Natural killer cell (primary cell): Measurements from ENCODE around the gene MAGEB16. TPM values are rescaled to one million over a fixed set of nuclear protein-coding genes. Genes with fewer than 3 reads are reported as not detected.

Source experiments
- ATAC-seq, 3 donors: fragments of 150-1000 bp in 2 of 3; fragments of 200-7000 bp in 1 of 3; cut with Tn5 transposase; 1 replicate in 1 of 3; 2 replicates in 2 of 3; pipeline ENCODE4 v1.10.0; 2021; ENCODE audit warnings: mild to moderate bottlenecking in 2 of 3, moderate library complexity in 2 of 3
- DNase-seq, 2 donors: peaks; one replicate each; pipeline versions ENCODE4 v3.0.0 to v3.0.0-alpha.2; 2013 to 2021; ENCODE audit warnings: mixed read lengths in 1 of 2
- H3K27ac ChIP-seq: one replicate; pipeline ENCODE4 v1.5.1; 2013; ENCODE audit warnings: mild to moderate bottlenecking, low read length
- H3K27me3 ChIP-seq: one replicate; pipeline ENCODE4 v1.6.1; 2013; ENCODE audit warnings: low read length; ENCODE audit not compliant: control insufficient read depth, insufficient read depth
- H3K36me3 ChIP-seq: one replicate; pipeline ENCODE4 v1.6.1; 2013; ENCODE audit warnings: low read length; ENCODE audit not compliant: control insufficient read depth, insufficient read depth
- H3K4me1 ChIP-seq: one replicate; pipeline ENCODE4 v1.6.1; 2013; ENCODE audit warnings: low read length; ENCODE audit not compliant: control insufficient read depth, insufficient read depth
- H3K4me3 ChIP-seq: one replicate; pipeline ENCODE4 v1.5.1; 2013; ENCODE audit warnings: low read length
- H3K9me3 ChIP-seq: one replicate; pipeline ENCODE4 v1.6.1; 2013; ENCODE audit warnings: low read length; ENCODE audit not compliant: control insufficient read depth, insufficient read depth
- H3K27ac Mint-ChIP-seq, 2 donors: one replicate each; pipeline ENCODE4 v1.8.0; 2022; ENCODE audit warnings: mild to moderate bottlenecking in 2 of 2, mixed read lengths in 2 of 2, moderate library complexity in 1 of 2
- H3K27me3 Mint-ChIP-seq, 2 donors: one replicate each; pipeline ENCODE4 v1.8.0; 2022; ENCODE audit warnings: low read depth in 2 of 2, mixed read lengths in 2 of 2
- H3K36me3 Mint-ChIP-seq: one replicate; pipeline ENCODE4 v1.8.0; 2022; ENCODE audit warnings: mixed read lengths
- H3K4me1 Mint-ChIP-seq, 2 donors: one replicate each; pipeline ENCODE4 v1.8.0; 2022; ENCODE audit warnings: mixed read lengths in 2 of 2
- H3K4me3 Mint-ChIP-seq: one replicate; pipeline ENCODE4 v1.8.0; 2022; ENCODE audit warnings: mild to moderate bottlenecking, moderate library complexity, mixed read lengths
- H3K9me3 Mint-ChIP-seq, 2 donors: one replicate each; pipeline ENCODE4 v1.8.0; 2022; ENCODE audit warnings: mixed read lengths in 2 of 2
- WGBS: methylation state at CpG from one replicate; pipeline ENCODE4 v1.1.7; 2013; ENCODE audit warnings: missing lambda C conversion rate; ENCODE audit not compliant: insufficient coverage; 5-methylcytosine and 5-hydroxymethylcytosine counted together
- intact Hi-C: fragments of 100-400 bp; cut with micrococcal nuclease; formaldehyde crosslinking; loops from one replicate; pipeline ENCODE4 v1.14.2; 2022
- total RNA-seq, 4 donors: library from RNA; stranded (reverse); fragments of 120-200 nt in 1 of 4; gene quantifications; one replicate each; pipeline versions ENCODE4 v1.2.3 to v1.2.4, GENCODE V29; 2013 to 2022
- TF ChIP-seq, protein P1 (sequence below): fragments of 200-600 bp; IDR thresholded peaks from one replicate; pipeline ENCODE4 v1.8.0; 2022; ENCODE audit warnings: antibody characterized with exemption

MAGEB16 gene
- total RNA-seq, result not detected
- not detected for total RNA-seq (2013)

DNA sequence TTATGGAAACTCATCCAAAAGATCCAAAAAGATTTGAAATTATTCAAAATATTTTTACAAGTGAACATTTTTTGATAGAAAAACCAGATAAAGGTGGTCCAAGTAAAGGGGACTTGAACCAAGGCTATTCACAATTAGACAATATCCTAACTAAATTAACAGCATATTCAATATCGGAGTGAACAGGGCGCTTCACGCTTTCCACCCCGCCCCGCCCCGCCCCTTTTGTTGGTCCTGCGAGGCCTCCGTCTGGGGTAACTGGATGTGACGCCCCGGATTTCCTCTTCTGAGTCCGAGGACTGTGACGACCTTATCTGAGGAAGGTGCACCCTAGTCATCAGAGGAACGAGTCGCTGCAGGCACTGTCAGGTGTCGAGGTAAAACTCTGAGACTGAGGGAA is at the start of gene MAGEB16:
Gene MAGEB16 (plus strand): TSS at position 301 of the 400 bp plus-strand sequence. CDS start 3,855 bp downstream, outside the sequence.
- intact Hi-C loops, result no loop called here
- Histone ChIP-seq H3K4me1 (no peaks in the 10 kb centered on the region), H3K27me3 (no peaks in the 10 kb centered on the region), H3K9me3 (peaks cover 6% of the 10 kb centered on the region), H3K36me3 (no peaks in the 10 kb centered on the region), H3K4me3 (no peak within 1 kb of the TSS), H3K27ac (no peak within 1 kb of the TSS)
- Mint-ChIP-seq H3K27me3 (no peaks in the 10 kb centered on the region), H3K36me3 (no peaks in the 10 kb centered on the region), H3K27ac (no peak within 1 kb of the TSS), H3K9me3 (peaks cover 0 to 3% of the 10 kb centered on the region in 2 donors), H3K4me1 (no peaks in the 10 kb centered on the region), H3K4me3 (no peak within 1 kb of the TSS)
- DNase-seq (no peak), ATAC-seq (no peak)
- 96% methylated on average over 15 of the region's 15 CpGs for WGBS
- TF ChIP-seq, protein P1, sequence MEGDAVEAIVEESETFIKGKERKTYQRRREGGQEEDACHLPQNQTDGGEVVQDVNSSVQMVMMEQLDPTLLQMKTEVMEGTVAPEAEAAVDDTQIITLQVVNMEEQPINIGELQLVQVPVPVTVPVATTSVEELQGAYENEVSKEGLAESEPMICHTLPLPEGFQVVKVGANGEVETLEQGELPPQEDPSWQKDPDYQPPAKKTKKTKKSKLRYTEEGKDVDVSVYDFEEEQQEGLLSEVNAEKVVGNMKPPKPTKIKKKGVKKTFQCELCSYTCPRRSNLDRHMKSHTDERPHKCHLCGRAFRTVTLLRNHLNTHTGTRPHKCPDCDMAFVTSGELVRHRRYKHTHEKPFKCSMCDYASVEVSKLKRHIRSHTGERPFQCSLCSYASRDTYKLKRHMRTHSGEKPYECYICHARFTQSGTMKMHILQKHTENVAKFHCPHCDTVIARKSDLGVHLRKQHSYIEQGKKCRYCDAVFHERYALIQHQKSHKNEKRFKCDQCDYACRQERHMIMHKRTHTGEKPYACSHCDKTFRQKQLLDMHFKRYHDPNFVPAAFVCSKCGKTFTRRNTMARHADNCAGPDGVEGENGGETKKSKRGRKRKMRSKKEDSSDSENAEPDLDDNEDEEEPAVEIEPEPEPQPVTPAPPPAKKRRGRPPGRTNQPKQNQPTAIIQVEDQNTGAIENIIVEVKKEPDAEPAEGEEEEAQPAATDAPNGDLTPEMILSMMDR, result no peak

GRCh38 chrX:35773958-35774564 is 24.1 kb upstream of the MAGEB16 start:
- no CpG with 5 or more reads among the region's 1 CpG for WGBS
- Histone ChIP-seq H3K4me1 (no peaks in the 10 kb centered on the region), H3K27me3 (no peaks in the 10 kb centered on the region), H3K4me3 (no peak overlapping the region), H3K9me3 (no peaks in the 10 kb centered on the region), H3K36me3 (no peaks in the 10 kb centered on the region), H3K27ac (no peak overlapping the region)
- DNase-seq (no peak), ATAC-seq (no peak)
- H3K36me3 Mint-ChIP-seq, result no peaks in the 10 kb centered on the region
- TF ChIP-seq, protein P1, result no peak
- no peaks in the 10 kb centered on the region for H3K4me1 Mint-ChIP-seq
- H3K9me3 Mint-ChIP-seq, result peaks cover 0 to 2% of the 10 kb centered on the region in 2 donors
- no peak overlapping the region for H3K27ac Mint-ChIP-seq
- no peaks in the 10 kb centered on the region for H3K27me3 Mint-ChIP-seq
- intact Hi-C loops, result no loop called here
- H3K4me3 Mint-ChIP-seq, result no peak overlapping the region

DNA sequence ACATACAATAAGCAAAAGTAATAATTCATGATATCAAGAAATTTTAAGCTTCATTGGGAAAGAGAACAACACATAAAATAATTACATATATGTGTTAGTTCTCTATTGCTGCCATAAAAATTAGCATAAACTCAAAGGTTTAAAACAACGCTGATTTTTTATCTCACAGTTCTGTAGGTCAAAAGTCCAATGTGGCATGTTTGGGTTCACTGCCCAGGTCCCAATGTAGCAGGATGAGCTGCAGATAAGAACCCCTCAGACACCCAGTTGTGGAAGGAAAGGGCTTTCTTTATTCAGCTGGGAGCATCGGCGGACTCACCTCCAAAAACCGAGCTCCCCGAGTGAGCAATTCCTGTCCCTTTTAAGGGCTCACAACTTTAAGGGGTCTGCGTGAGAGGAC is 13.1 kb upstream of the MAGEB16 start:
- no peak overlapping the region for H3K27ac ChIP-seq
- no peaks in the 10 kb centered on the region for H3K4me1 ChIP-seq
- 93% methylated on average over 6 of the region's 6 CpGs for WGBS
- H3K27me3 ChIP-seq, result no peaks in the 10 kb centered on the region
- Mint-ChIP-seq H3K27ac (no peak overlapping the region), H3K4me3 (no peak overlapping the region), H3K9me3 (peaks cover 0 to 3% of the 10 kb centered on the region in 2 donors), H3K27me3 (no peaks in the 10 kb centered on the region), H3K4me1 (no peaks in the 10 kb centered on the region), H3K36me3 (no peaks in the 10 kb centered on the region)
- TF ChIP-seq, protein P1, result no peak
- no peaks in the 10 kb centered on the region for H3K36me3 ChIP-seq
- no peak overlapping the region for H3K4me3 ChIP-seq
- ATAC-seq (no peak), DNase-seq (no peak)
- intact Hi-C loops, result no loop called here
- H3K9me3 ChIP-seq, result no peaks in the 10 kb centered on the region

GRCh38 chrX:35786271-35786670 is 11.9 kb upstream of the MAGEB16 start:
- intact Hi-C loops, result no loop called here
- DNase-seq, result no peak
- no peaks in the 10 kb centered on the region for H3K9me3 ChIP-seq
- H3K27ac ChIP-seq, result no peak overlapping the region
- no peaks in the 10 kb centered on the region for H3K4me1 ChIP-seq
- no peaks in the 10 kb centered on the region for H3K36me3 ChIP-seq
- no peak overlapping the region for H3K27ac Mint-ChIP-seq
- H3K4me3 ChIP-seq, result no peak overlapping the region
- ATAC-seq, result no peak
- no peaks in the 10 kb centered on the region for H3K27me3 Mint-ChIP-seq
- no peaks in the 10 kb centered on the region for H3K27me3 ChIP-seq
- H3K9me3 Mint-ChIP-seq, result peaks cover 0 to 3% of the 10 kb centered on the region in 2 donors
- TF ChIP-seq, protein P1, result no peak
- no peak overlapping the region for H3K4me3 Mint-ChIP-seq
- no peaks in the 10 kb centered on the region for H3K4me1 Mint-ChIP-seq
- WGBS, result 71% methylated on average over 2 of the region's 2 CpGs
- H3K36me3 Mint-ChIP-seq, result no peaks in the 10 kb centered on the region
